Activated CD8-positive, alpha-beta memory T cell treated with anti-CD3 and anti-CD28 coated beads for 4 hours (primary cell): ENCODE data around the gene SPATS1.
A peak's percentile ranks its signal among the peaks of the same experiment; 100 is the strongest.

ENCODE experiments used
- DNase-seq, 2 donors: peaks; one replicate each; pipeline ENCODE4 v3.0.0-alpha.2; 2020; ENCODE audit warnings: low read depth in 2 of 2

Gene SPATS1

GRCh38 chr6:44387346-44388134 lies 45.1 kb downstream of the SPATS1 start, which contains the start of gene CDC5L:
Gene CDC5L, plus strand, starts transcription at chr6:44387706. Its CDS starts 118 bp downstream, at chr6:44387824.
- peak; percentile 87 to 89 for DNase-seq

GRCh38 chr6:44388135-44388487 lies 45.7 kb downstream of the SPATS1 start:
- DNase-seq: no peak

- DNase-seq: no peak
These were observed 46.4 kb downstream of the SPATS1 start for GRCh38 chr6:44388887-44389286.

- DNase-seq: no peak
These were observed 47.8 kb downstream of the SPATS1 start for GRCh38 chr6:44390158-44390683.
